Testis (tissue), 5 donors: ENCODE results near the gene GLI3. TPM values are rescaled to one million over a fixed set of nuclear protein-coding genes. Genes with fewer than 3 reads are reported as not detected.
A peak's percentile ranks its signal among the peaks of the same experiment; 100 is the strongest.

ENCODE experiments used
- DNase-seq: peaks from one replicate; pipeline ENCODE4 v3.0.0-alpha.2; 2019
- H3K27ac ChIP-seq, 2 donors: fragments of 200-600 bp; sonication (generic); one replicate each; pipeline ENCODE4 v1.5.1; 2019
- H3K27me3 ChIP-seq: fragments of 200-600 bp; sonication (generic); one replicate; pipeline ENCODE4 v1.5.1; 2019
- H3K36me3 ChIP-seq: fragments of 200-600 bp; sonication (generic); one replicate; pipeline ENCODE4 v1.5.1; 2017; ENCODE audit warnings: low read depth; ENCODE audit errors: missing control alignments
- H3K4me1 ChIP-seq: fragments of 200-600 bp; sonication (generic); one replicate; pipeline ENCODE4 v1.5.1; 2019
- H3K4me3 ChIP-seq, 2 donors: fragments of 200-600 bp; sonication (generic); one replicate each; pipeline ENCODE4 v1.5.1; 2017 to 2019
- H3K9me3 ChIP-seq: fragments of 200-600 bp; sonication (generic); one replicate; pipeline ENCODE4 v1.5.1; 2017
- POLR2A ChIP-seq: fragments of 450-650 bp; IDR thresholded peaks from one replicate; pipeline ENCODE4 v1.6.1; 2017; ENCODE audit warnings: antibody characterized with exemption, mild to moderate bottlenecking, moderate library complexity
- WGBS, 2 donors: methylation state at CpG; one replicate each; pipeline ENCODE4 v1.1.5; 2018; 5-methylcytosine and 5-hydroxymethylcytosine counted together
- intact Hi-C: fragments of 100-400 bp; cut with DNase I; formaldehyde crosslinking; loops from one replicate; pipeline ENCODE4 v1.15.1; 2023; ENCODE audit warnings: low total_unique reads
- long read RNA-seq, 2 donors: transcript quantifications; one replicate each; lab custom pipeline, GENCODE V29; 2026
- polyA plus RNA-seq: library from polyadenylated mRNA; stranded (reverse); fragments of 350-450 nt; fragmentation: Illumina TruSeq; extraction: RNeasy Lipid Tissue Mini Kit (QIAGEN cat#74804); gene quantifications from one replicate; pipeline ENCODE4 v1.2.3, GENCODE V29; 2014; ENCODE audit warnings: low read depth, low replicate concordance; ENCODE audit not compliant: insufficient read depth
- total RNA-seq, 2 donors: library from RNA; depleted of rRNA; stranded (reverse); fragments of >200 nt; gene quantifications; one replicate each; pipeline ENCODE4 v1.2.3, GENCODE V29; 2016
- TF ChIP-seq, protein P1 (sequence below), 3 experiments: fragments of 450-650 bp in 2 of 3; fragments of 200-600 bp in 1 of 3; sonication (generic) in 1 of 3; IDR thresholded peaks; one replicate each; pipeline ENCODE4 v1.5.1; 2016 to 2019; ENCODE audit warnings: antibody characterized with exemption in 3 of 3, mild to moderate bottlenecking in 2 of 3, moderate library complexity in 1 of 3

Gene GLI3
- 1 to 10 TPM; 3.8 to 5.0 TPM for total RNA-seq
- polyA plus RNA-seq = 7.3 TPM
- long read RNA-seq, donor 1 = 0 reads
- long read RNA-seq, donor 2 = 0 reads

DNA sequence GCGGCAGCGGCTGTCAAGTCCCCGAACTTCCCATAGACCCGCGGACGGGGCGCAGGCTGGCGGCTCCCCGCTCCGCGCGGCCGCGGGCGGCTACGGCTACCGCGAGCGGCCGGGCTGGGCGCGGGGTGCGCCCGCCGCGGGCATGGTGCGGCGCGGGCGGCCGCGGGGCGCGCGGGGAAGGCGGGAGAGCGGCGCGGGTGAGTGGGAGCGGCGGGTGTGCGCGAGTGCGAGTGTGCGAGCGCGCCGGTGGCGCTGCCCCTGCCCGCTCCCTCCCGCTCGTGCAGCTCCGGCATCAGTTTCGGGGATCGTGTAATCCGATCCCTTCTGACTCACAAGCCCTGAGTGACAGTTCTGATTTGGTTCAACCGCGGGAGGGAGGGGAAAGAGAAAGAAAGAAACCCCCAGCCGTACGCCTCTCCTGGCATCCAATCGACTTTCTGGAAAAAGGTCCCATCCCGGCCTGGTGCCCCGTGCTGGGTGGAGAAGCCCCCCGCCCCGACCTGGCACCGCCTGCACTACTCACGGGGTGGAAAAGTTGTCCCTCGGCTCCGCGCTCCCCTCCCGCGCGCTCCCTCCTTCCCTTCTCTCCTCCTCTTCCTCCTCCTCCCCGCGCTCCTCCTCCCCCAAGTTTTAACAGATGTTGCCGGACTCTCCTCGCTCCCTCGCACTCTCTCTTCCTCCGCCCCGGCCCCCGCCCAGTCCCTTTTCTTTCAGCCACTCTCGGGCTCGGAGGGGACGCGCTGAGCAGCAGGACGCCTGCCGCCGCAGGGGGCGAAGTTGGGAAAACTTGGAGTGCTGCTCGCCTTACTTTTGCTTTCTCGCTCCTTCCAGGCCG is at the start of gene GLI3:
GLI3 (minus strand) TSS at position 234 of the 835 bp plus-strand sequence. CDS start 13,956 bp downstream, outside the sequence.
- Histone ChIP-seq H3K36me3 (no peaks in the 10 kb centered on the region), H3K4me1 (peaks cover 3% of the 10 kb centered on the region), H3K9me3 (no peaks in the 10 kb centered on the region), H3K4me3 (peak within 1 kb of the TSS; percentile 62 to 82), H3K27me3 (no peaks in the 10 kb centered on the region), H3K27ac (peak within 1 kb of the TSS; percentile 83 to 88)
- 1 to 2% methylated on average over 31 to 40 of the region's 92 CpGs for WGBS, 2 donors
- intact Hi-C loops = no loop called here
- peak; percentile 83 for DNase-seq
- TF ChIP-seq, protein P1, sequence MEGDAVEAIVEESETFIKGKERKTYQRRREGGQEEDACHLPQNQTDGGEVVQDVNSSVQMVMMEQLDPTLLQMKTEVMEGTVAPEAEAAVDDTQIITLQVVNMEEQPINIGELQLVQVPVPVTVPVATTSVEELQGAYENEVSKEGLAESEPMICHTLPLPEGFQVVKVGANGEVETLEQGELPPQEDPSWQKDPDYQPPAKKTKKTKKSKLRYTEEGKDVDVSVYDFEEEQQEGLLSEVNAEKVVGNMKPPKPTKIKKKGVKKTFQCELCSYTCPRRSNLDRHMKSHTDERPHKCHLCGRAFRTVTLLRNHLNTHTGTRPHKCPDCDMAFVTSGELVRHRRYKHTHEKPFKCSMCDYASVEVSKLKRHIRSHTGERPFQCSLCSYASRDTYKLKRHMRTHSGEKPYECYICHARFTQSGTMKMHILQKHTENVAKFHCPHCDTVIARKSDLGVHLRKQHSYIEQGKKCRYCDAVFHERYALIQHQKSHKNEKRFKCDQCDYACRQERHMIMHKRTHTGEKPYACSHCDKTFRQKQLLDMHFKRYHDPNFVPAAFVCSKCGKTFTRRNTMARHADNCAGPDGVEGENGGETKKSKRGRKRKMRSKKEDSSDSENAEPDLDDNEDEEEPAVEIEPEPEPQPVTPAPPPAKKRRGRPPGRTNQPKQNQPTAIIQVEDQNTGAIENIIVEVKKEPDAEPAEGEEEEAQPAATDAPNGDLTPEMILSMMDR (IDR thresholded peaks at IDR 0.05) = peak in 1 of 3 experiments; percentile 19
- TF ChIP-seq POLR2A = no peak

DNA sequence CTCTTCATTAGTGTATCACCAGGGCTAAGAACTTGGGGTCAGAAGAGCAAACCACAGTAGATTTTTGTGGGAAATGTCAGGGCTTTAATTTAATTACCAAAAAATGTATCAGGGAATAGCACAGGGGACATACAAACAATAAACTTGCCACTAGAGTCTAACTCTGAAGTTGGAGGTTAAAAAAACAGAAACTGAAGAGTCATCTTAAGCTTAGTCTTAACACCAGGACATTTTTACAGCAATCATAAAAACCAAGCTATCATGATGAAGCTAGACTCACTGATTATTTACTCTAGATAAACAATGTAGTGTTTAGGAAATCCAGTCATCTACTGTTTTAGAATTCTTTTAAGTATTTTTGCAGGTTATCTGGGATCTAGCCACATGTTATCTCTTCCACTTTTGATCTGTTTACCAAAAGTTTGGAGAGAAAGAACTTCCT is 48.4 kb upstream of the GLI3 start:
- Histone ChIP-seq H3K4me3 (no peak overlapping the region), H3K9me3 (no peaks in the 10 kb centered on the region), H3K4me1 (no peaks in the 10 kb centered on the region), H3K27me3 (no peaks in the 10 kb centered on the region), H3K27ac (no peak overlapping the region), H3K36me3 (no peaks in the 10 kb centered on the region)
- DNase-seq = no peak
- intact Hi-C loops = no loop called here
- no peak for TF ChIP-seq POLR2A
- TF ChIP-seq, protein P1 (IDR thresholded peaks at IDR 0.05) = no peak

DNA sequence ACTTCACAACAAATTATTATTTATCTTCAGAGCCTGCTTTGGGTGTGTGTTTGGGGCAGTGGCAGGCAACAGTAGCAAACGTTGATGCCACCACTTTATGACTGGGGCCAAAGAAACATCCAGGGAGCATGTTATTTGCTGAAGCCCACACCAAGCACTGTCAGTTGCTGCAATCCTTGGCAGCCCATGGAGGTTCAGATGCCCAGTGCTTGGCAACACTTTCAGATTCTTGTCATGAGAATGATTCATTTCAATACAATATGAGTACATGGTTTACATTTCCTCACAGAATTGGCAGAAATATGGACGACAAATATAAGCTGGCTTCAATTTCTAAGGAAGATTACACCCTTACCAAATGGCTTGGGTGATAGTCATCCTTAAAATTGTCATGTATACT is 46.5 kb upstream of the GLI3 start:
- TF ChIP-seq, protein P1 (IDR thresholded peaks at IDR 0.05) = no peak
- TF ChIP-seq POLR2A = no peak
- Histone ChIP-seq H3K36me3 (no peaks in the 10 kb centered on the region), H3K9me3 (no peaks in the 10 kb centered on the region), H3K4me3 (no peak overlapping the region), H3K4me1 (no peaks in the 10 kb centered on the region), H3K27ac (no peak overlapping the region), H3K27me3 (no peaks in the 10 kb centered on the region)
- WGBS, 2 donors = 65 to 81% methylated on average over 2 of the region's 2 CpGs
- intact Hi-C loops = no loop called here
- DNase-seq = no peak

DNA sequence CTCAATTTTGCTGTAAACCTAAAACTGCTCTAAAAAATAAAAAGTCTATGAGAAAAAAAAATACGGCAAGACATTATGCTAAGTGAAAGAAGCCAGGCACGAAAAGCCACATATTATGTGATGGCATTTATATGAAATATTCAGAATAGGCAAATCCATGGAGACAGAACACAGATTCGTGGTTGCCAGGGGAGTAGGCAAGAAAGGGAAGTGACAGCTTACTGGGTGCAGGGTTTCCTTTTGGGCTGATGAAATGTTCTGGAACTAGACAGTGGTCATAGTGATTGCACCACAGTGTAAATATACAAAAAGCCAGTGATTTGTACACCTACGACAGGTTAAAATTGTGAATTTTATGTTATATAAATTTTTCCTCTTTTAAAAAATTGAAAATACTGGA is 41.3 kb upstream of the GLI3 start:
- intact Hi-C loops = no loop called here
- Histone ChIP-seq H3K4me3 (no peak overlapping the region), H3K27ac (no peak overlapping the region), H3K4me1 (no peaks in the 10 kb centered on the region), H3K36me3 (no peaks in the 10 kb centered on the region), H3K27me3 (no peaks in the 10 kb centered on the region), H3K9me3 (no peaks in the 10 kb centered on the region)
- DNase-seq = no peak
- TF ChIP-seq, protein P1 (IDR thresholded peaks at IDR 0.05) = no peak
- no peak for TF ChIP-seq POLR2A
- WGBS, 2 donors = 90 to 92% methylated on average over 4 of the region's 4 CpGs
